CD14-positive monocyte (primary cell): ENCODE measurements around the gene SSTR5. TPM values are rescaled to one million over a fixed set of nuclear protein-coding genes. Genes with fewer than 3 reads are reported as not detected.

Source experiments
- DNase-seq, 3 donors: peaks; one replicate each; pipeline ENCODE4 v3.0.0-alpha.2; 2011 to 2022
- H2AFZ ChIP-seq: 2 replicates; pipeline ENCODE4 v1.6.0; 2012; ENCODE audit warnings: mild to moderate bottlenecking, low read depth, low read length, inconsistent platforms; ENCODE audit not compliant: insufficient read depth, poor library complexity, severe bottlenecking
- H3K27ac ChIP-seq, 2 donors: 1 replicate in 1 of 2; 2 replicates in 1 of 2; pipeline ENCODE4 v1.5.1; 2012 to 2013; ENCODE audit warnings: low read length in 2 of 2, control low read depth in 1 of 2, inconsistent platforms in 1 of 2, low read depth in 1 of 2, mild to moderate bottlenecking in 1 of 2
- H3K27me3 ChIP-seq, 2 donors: one replicate each; pipeline versions ENCODE4 v1.6.0 to v1.6.1; 2011 to 2013; ENCODE audit warnings: low read length in 2 of 2; ENCODE audit not compliant: control insufficient read depth in 2 of 2, insufficient read depth in 2 of 2
- H3K36me3 ChIP-seq, 2 donors: replicated peaks in 1 of 2; 1 replicate in 1 of 2; 2 replicates in 1 of 2; pipeline versions ENCODE4 v1.5.1 to v1.6.1; 2012 to 2013; ENCODE audit warnings: low read length in 2 of 2, control low read depth in 1 of 2, inconsistent platforms in 1 of 2, mild to moderate bottlenecking in 1 of 2; ENCODE audit not compliant: insufficient read depth in 2 of 2, control insufficient read depth in 1 of 2
- H3K4me1 ChIP-seq, 2 donors: 1 replicate in 1 of 2; 2 replicates in 1 of 2; pipeline versions ENCODE4 v1.5.1 to v1.6.1; 2012 to 2013; ENCODE audit warnings: low read length in 2 of 2, control low read depth in 1 of 2, inconsistent platforms in 1 of 2, mild to moderate bottlenecking in 1 of 2, moderate library complexity in 1 of 2; ENCODE audit not compliant: insufficient read depth in 2 of 2, control insufficient read depth in 1 of 2
- H3K4me2 ChIP-seq: replicated peaks from 2 replicates; pipeline ENCODE3; 2012; ENCODE audit warnings: low read length, moderate library complexity, mild to moderate bottlenecking; ENCODE audit not compliant: poor library complexity, severe bottlenecking; ENCODE audit errors: extremely low read depth
- H3K4me3 ChIP-seq, 3 experiments: fragments of 200-600 bp in 1 of 3; sonication (generic) in 1 of 3; replicated peaks in 1 of 3; 1 replicate in 2 of 3; 2 replicates in 1 of 3; pipeline ENCODE4 v1.5.1; 2011 to 2013; ENCODE audit warnings: low read length in 3 of 3, mild to moderate bottlenecking in 3 of 3, control low read depth in 2 of 3, low read depth in 2 of 3, inconsistent platforms in 1 of 3, moderate library complexity in 1 of 3
- H3K79me2 ChIP-seq: 2 replicates; pipeline ENCODE4 v1.6.0; 2012; ENCODE audit warnings: mild to moderate bottlenecking, control low read depth, inconsistent platforms, low read length, moderate library complexity; ENCODE audit not compliant: insufficient read depth
- H3K9ac ChIP-seq: 2 replicates; pipeline ENCODE4 v1.6.0; 2017; ENCODE audit warnings: low read length, mild to moderate bottlenecking; ENCODE audit not compliant: insufficient read depth, poor library complexity, severe bottlenecking
- H3K9me3 ChIP-seq, 2 donors: replicated peaks in 1 of 2; 1 replicate in 1 of 2; 2 replicates in 1 of 2; pipeline versions ENCODE4 v1.5.1 to v1.6.1; 2012 to 2013; ENCODE audit warnings: low read length in 2 of 2, control low read depth in 1 of 2; ENCODE audit not compliant: control insufficient read depth in 1 of 2, insufficient read depth in 1 of 2
- H4K20me1 ChIP-seq: 2 replicates; pipeline ENCODE4 v1.6.0; 2012; ENCODE audit warnings: mild to moderate bottlenecking, low read length, control low read depth, moderate library complexity; ENCODE audit not compliant: insufficient read depth
- H3K27ac Mint-ChIP-seq, 7 donors: one replicate each; pipeline ENCODE4 v1.8.0; 2020; ENCODE audit warnings: mild to moderate bottlenecking in 7 of 7, mixed read lengths in 7 of 7, moderate library complexity in 6 of 7, inconsistent platforms in 2 of 7
- H3K27me3 Mint-ChIP-seq, 3 donors: one replicate each; pipeline ENCODE4 v1.8.0; 2021 to 2022; ENCODE audit warnings: low read depth in 3 of 3, mild to moderate bottlenecking in 3 of 3, mixed read lengths in 3 of 3, moderate library complexity in 3 of 3, inconsistent platforms in 1 of 3
- H3K36me3 Mint-ChIP-seq, 2 donors: one replicate each; pipeline ENCODE4 v1.8.0; 2020; ENCODE audit warnings: mixed read lengths in 2 of 2, inconsistent platforms in 1 of 2, mild to moderate bottlenecking in 1 of 2
- H3K4me1 Mint-ChIP-seq: one replicate; pipeline ENCODE4 v1.8.0; 2020; ENCODE audit warnings: mild to moderate bottlenecking, mixed read lengths
- H3K4me3 Mint-ChIP-seq, 2 donors: one replicate each; pipeline ENCODE4 v1.8.0; 2020; ENCODE audit warnings: mild to moderate bottlenecking in 2 of 2, mixed read lengths in 2 of 2, moderate library complexity in 1 of 2
- H3K9me3 Mint-ChIP-seq, 7 donors: one replicate each; pipeline ENCODE4 v1.8.0; 2020 to 2022; ENCODE audit warnings: mixed read lengths in 7 of 7, mild to moderate bottlenecking in 6 of 7, moderate library complexity in 6 of 7, inconsistent platforms in 2 of 7
- WGBS: methylation state at CpG from one replicate; pipeline ENCODE4 v1.1.5; 2013; ENCODE audit warnings: missing lambda C conversion rate; ENCODE audit not compliant: insufficient coverage; 5-methylcytosine and 5-hydroxymethylcytosine counted together
- intact Hi-C, 2 donors: fragments of 100-400 bp; cut with micrococcal nuclease; formaldehyde crosslinking; loops; one replicate each; pipeline versions ENCODE4 v1.15.0 to v1.15.1; 2023
- polyA plus RNA-seq, 3 donors: library from polyadenylated mRNA; depleted of rRNA in 1 of 3; unstranded in 2 of 3; stranded (reverse) in 1 of 3; fragments of 300-500 nt in 2 of 3; fragments of >200 nt in 1 of 3; fragmentation: Illumina TruSeq in 2 of 3; gene quantifications; 1 replicate in 2 of 3; 2 replicates in 1 of 3; pipeline ENCODE4 v1.2.3, GENCODE V29; 2012 to 2021
- TF ChIP-seq, protein P1 (sequence below): fragments of 200-600 bp; IDR thresholded peaks from one replicate; pipeline ENCODE4 v1.8.0; 2022; ENCODE audit warnings: antibody characterized with exemption, mild to moderate bottlenecking

Gene SSTR5
- polyA plus RNA-seq, 3 donors, result not detected

DNA sequence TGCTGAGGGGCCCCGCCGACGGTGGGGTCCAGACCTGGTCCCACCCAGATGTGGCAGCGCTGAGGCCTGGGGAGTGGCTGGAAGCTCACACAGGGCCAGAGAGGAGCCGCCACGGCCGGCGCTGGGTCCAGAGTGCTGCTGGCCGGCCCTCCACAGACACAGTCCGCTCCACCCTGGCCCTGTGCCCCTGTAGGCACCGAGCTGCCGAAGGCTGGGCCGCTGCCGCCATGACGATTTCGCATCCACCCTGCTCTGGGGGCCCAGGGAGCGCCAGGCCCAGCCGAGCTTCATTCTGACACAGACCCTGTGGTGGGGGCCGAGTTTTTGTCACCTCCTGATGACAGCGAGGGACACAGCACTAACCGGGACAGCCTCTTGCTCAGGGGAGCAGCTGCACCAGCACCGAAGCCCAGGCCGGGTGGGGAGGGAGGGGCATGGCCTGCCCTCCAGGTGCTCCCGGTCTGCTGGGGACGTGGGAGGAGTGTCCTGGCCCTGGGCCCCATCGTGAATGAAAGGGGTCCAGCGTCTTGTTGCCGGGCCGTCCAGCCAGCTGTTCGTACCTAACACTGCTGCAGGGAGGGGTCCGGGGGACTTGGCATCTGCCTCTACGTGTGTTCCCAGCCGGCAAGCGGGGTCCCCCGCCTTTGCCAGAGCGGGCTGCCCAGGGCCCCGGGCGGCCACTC is 27.1 kb upstream of the SSTR5 start:
- H3K27ac Mint-ChIP-seq, result no peak overlapping the region
- no peaks in the 10 kb centered on the region for H4K20me1 ChIP-seq
- H3K9me3 Mint-ChIP-seq, result peaks cover 0 to 11% (median 6%) of the 10 kb centered on the region in 7 donors
- no peaks in the 10 kb centered on the region for H3K4me1 ChIP-seq
- H3K4me1 Mint-ChIP-seq, result no peaks in the 10 kb centered on the region
- H2AFZ ChIP-seq, result no peak overlapping the region
- DNase-seq, result no peak
- H3K79me2 ChIP-seq, result no peaks in the 10 kb centered on the region
- WGBS, result 83% methylated on average over 25 of the region's 38 CpGs
- peaks cover 2 to 12% (median 8%) of the 10 kb centered on the region in 3 donors for H3K27me3 Mint-ChIP-seq
- no peaks in the 10 kb centered on the region for H3K36me3 Mint-ChIP-seq
- no peak overlapping the region for H3K27ac ChIP-seq
- intact Hi-C loops, result no loop called here
- no peak overlapping the region for H3K4me3 ChIP-seq
- H3K36me3 ChIP-seq, result no peaks in the 10 kb centered on the region
- peaks cover 0 to 17% of the 10 kb centered on the region in 2 donors for H3K9me3 ChIP-seq
- no peaks in the 10 kb centered on the region for H3K27me3 ChIP-seq
- H3K4me3 Mint-ChIP-seq, result no peak overlapping the region
- H3K4me2 ChIP-seq, result no peak overlapping the region
- no peak overlapping the region for H3K9ac ChIP-seq
- TF ChIP-seq, protein P1, sequence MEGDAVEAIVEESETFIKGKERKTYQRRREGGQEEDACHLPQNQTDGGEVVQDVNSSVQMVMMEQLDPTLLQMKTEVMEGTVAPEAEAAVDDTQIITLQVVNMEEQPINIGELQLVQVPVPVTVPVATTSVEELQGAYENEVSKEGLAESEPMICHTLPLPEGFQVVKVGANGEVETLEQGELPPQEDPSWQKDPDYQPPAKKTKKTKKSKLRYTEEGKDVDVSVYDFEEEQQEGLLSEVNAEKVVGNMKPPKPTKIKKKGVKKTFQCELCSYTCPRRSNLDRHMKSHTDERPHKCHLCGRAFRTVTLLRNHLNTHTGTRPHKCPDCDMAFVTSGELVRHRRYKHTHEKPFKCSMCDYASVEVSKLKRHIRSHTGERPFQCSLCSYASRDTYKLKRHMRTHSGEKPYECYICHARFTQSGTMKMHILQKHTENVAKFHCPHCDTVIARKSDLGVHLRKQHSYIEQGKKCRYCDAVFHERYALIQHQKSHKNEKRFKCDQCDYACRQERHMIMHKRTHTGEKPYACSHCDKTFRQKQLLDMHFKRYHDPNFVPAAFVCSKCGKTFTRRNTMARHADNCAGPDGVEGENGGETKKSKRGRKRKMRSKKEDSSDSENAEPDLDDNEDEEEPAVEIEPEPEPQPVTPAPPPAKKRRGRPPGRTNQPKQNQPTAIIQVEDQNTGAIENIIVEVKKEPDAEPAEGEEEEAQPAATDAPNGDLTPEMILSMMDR, result no peak

DNA sequence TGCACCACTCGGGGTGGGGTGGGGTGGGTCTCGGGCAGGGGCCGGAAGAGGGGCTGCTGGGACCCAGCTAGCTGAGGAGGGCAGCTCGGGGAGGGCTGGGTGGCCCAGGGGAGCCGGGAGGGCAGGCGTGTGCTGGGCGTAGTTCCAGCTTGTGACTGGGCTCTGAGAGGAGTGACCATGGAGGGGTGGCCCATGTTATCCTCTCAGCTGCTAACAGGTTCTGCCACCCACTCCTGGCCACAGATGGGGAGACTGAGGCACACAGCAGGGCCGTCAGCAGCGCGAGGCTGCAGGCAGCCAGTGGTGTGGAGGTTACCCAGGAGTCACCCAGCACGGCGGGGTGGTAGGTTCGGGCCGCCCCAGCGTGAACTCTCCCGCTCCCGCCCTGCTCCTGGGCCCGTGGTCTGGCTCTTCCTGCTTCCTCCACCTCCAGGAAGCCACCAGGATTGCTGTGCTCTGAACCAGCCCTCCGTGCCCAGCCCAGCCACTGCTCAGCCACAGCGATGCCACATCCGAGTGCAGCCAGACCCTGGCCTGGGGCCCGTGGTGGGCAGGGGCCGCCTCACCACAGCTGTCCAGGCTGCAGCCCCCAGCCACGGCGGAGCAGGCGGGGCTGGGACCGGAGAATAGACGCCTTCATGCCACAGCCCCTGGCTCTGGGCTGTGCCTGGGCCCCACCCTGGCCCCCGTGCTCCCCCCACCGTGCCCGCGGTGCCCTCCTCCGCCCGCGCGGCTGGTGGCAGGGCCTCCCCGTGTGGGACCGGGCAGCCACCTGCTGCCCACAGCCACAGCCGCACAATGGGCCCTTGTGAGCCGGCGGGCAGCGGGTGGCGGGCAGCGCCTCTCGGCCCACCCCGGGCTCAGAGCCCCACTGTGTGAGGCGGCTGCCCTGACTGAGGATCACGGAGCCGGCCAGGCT is 26.3 kb upstream of the SSTR5 start:
- Mint-ChIP-seq H3K9me3 (peaks cover 0 to 11% (median 6%) of the 10 kb centered on the region in 7 donors), H3K4me1 (no peaks in the 10 kb centered on the region), H3K36me3 (no peaks in the 10 kb centered on the region), H3K27me3 (peaks cover 2 to 12% (median 7%) of the 10 kb centered on the region in 3 donors), H3K4me3 (no peak overlapping the region), H3K27ac (no peak overlapping the region)
- 85% methylated on average over 32 of the region's 49 CpGs for WGBS
- no peak for DNase-seq
- Histone ChIP-seq H4K20me1 (no peaks in the 10 kb centered on the region), H3K4me1 (no peaks in the 10 kb centered on the region), H3K4me3 (no peak overlapping the region), H3K9me3 (peaks cover 0 to 13% of the 10 kb centered on the region in 2 donors), H3K9ac (no peak overlapping the region), H3K27me3 (no peaks in the 10 kb centered on the region), H3K27ac (no peak overlapping the region), H3K79me2 (no peaks in the 10 kb centered on the region), H2AFZ (no peak overlapping the region), H3K4me2 (no peak overlapping the region), H3K36me3 (no peaks in the 10 kb centered on the region)
- TF ChIP-seq, protein P1, result no peak
- intact Hi-C loops, result no loop called here
